ENCODE measurements around the gene RAD52.

The RAD52 gene

DNA sequence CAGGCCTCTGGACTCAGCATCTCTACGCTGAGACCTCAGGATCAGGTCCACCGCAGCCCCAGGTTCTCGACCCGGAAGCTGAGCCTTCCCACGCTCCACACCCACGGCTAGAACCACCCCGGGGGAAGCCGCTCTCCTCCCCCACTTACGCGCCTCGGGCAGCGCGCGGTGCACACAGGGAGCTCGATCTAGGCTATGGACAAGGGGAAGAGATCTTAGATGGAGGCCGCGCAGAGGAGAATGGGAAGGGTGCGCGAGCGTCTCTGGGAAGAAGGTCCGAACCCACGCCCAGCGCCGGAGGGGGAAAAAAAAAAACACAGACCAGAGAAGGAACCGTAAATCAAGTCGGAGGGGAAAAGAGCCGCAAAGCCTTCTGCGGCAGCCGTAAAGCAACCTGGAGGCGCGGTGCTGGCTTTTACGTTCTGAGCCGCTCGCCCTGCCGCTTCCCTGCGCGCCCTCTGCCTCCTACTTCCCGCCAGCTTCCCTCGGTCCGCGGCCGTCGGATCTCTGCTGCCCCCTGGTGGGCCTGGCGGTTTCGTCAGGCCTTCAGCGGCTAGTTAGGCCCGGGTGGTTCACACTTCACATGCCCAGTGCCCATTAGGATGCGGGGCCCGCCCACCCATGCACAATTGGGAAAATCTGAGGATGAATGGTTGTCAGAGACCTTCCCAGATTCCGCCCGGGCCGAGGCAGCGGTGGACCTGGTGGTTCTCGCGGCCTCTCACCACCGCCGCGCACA is at the start of gene RAD52:
Gene RAD52 (minus strand): TSS at position 242 of the 739 bp plus-strand sequence. CDS start 16,636 bp downstream, outside the sequence.
- no peak for FAIRE-seq
- TF ChIP-seq, protein P1, sequence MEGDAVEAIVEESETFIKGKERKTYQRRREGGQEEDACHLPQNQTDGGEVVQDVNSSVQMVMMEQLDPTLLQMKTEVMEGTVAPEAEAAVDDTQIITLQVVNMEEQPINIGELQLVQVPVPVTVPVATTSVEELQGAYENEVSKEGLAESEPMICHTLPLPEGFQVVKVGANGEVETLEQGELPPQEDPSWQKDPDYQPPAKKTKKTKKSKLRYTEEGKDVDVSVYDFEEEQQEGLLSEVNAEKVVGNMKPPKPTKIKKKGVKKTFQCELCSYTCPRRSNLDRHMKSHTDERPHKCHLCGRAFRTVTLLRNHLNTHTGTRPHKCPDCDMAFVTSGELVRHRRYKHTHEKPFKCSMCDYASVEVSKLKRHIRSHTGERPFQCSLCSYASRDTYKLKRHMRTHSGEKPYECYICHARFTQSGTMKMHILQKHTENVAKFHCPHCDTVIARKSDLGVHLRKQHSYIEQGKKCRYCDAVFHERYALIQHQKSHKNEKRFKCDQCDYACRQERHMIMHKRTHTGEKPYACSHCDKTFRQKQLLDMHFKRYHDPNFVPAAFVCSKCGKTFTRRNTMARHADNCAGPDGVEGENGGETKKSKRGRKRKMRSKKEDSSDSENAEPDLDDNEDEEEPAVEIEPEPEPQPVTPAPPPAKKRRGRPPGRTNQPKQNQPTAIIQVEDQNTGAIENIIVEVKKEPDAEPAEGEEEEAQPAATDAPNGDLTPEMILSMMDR (IDR thresholded peaks at IDR 0.05; ENCODE audit: insufficient read depth, missing control alignments) = peak; percentile 88
- DNase-seq (ENCODE audit: insufficient read length, low spot score) = peak; percentile 35

DNA sequence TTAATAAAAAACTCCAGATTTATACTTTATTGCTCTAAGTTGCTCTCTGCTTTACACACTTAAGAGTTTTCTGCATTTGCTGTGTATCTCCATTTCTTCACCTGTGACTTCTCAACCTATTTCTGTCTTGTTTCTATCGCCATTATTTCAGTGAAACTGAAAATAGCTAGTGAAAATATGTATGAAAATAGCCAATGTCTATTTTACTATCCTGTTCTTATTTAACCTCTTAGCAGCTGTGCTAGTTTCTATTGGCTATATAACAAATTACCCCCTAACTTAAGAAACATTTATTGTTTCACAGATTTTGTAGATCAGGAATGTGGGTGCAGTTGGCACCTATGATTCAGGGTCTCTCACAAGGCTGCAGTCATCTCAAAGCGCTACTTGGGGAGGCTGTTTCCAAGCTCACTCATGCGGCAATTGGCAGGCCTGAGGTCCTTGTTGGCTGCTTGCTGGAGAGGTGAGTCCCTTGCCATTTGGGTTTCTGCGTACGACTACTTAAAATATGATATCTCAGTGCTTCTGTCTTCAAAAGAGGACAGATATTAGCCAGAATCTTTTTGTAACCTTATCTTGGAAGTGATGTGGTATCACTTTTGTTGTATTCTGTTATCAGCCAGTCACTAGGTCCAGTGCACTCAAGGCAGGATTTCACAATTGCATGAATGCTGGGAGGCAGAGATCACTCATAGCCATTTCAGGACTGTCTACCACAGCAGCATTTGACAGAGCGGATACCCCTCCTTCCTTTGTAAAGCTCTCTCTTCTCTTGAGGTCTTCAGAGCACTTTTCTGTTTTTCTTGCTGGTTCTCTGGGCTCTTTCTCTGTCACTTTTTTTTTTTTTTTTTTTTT is 48.8 kb upstream of the RAD52 start:
- FAIRE-seq (no peak), DNase-seq (ENCODE audit: insufficient read length, low spot score) (no peak)
- TF ChIP-seq, protein P1 (IDR thresholded peaks at IDR 0.05; ENCODE audit: insufficient read depth, missing control alignments) = no peak

DNA sequence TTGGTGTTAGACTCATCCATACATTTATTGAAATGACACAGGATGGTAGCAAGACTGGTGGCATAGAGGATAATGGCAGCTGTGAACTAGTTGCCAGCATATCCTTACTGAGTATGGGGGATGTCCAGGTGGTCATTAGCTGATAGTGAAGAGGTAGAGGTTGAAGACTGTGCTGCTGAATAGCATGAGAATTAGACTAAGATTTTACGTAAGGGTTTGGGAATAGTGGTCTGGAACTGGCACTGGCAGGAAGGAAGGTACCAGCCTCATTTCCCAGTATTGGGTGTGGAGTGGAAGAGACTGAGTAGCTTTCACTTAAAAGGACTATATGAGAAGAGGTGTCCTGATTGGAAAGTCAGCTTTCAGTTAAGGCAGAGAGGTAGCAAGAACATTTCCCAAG is 48.0 kb upstream of the RAD52 start:
- FAIRE-seq = no peak
- TF ChIP-seq, protein P1 (IDR thresholded peaks at IDR 0.05; ENCODE audit: insufficient read depth, missing control alignments) = no peak
- no peak for DNase-seq (ENCODE audit: insufficient read length, low spot score)

DNA sequence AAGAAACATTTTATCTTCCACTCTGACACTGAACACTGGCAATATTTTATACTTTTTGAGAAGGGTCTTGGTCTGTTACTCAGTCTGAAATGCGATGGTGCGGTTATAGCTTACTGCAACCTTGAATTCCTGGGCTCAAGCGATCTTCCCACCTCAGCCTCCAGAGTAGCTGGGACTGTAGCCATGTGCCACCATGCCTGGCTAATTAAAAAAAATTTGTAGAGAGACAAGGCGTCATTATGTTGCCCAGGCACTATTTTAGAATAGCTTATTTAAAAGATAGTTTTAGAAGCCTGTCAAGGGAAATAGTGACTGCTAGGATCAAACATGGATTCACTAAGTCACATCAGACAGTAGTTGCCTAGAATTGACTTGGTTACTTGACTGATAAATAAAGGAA is 47.4 kb upstream of the RAD52 start:
- no peak for DNase-seq (ENCODE audit: insufficient read length, low spot score)
- no peak for FAIRE-seq

DNA sequence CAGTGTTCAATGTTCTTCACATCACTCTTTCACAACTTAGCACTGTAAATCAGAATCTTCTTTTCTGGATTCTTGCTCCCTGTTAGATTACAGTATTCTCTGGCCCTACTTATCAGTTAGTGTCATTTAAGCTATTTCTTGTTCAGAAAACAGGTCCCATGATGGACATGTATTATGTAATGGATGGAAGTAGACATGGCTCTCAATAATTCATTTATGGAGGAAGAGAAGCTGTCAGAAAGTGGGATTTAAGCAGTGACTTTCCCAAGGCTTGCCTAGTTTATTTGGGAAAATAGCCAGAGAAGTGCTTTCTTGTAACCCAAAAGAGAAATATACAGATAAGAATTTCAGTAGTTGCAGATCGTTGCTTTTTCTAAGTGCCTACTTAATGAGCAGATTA is 43.2 kb upstream of the RAD52 start:
- no peak for DNase-seq (ENCODE audit: insufficient read length, low spot score)
- no peak for FAIRE-seq
- TF ChIP-seq, protein P1 (IDR thresholded peaks at IDR 0.05; ENCODE audit: insufficient read depth, missing control alignments) = no peak

More for the DNA sequence above, 47.4 kb upstream of the RAD52 start:
- TF ChIP-seq, protein P1 (IDR thresholded peaks at IDR 0.05; ENCODE audit: insufficient read depth, missing control alignments) = no peak

DNA sequence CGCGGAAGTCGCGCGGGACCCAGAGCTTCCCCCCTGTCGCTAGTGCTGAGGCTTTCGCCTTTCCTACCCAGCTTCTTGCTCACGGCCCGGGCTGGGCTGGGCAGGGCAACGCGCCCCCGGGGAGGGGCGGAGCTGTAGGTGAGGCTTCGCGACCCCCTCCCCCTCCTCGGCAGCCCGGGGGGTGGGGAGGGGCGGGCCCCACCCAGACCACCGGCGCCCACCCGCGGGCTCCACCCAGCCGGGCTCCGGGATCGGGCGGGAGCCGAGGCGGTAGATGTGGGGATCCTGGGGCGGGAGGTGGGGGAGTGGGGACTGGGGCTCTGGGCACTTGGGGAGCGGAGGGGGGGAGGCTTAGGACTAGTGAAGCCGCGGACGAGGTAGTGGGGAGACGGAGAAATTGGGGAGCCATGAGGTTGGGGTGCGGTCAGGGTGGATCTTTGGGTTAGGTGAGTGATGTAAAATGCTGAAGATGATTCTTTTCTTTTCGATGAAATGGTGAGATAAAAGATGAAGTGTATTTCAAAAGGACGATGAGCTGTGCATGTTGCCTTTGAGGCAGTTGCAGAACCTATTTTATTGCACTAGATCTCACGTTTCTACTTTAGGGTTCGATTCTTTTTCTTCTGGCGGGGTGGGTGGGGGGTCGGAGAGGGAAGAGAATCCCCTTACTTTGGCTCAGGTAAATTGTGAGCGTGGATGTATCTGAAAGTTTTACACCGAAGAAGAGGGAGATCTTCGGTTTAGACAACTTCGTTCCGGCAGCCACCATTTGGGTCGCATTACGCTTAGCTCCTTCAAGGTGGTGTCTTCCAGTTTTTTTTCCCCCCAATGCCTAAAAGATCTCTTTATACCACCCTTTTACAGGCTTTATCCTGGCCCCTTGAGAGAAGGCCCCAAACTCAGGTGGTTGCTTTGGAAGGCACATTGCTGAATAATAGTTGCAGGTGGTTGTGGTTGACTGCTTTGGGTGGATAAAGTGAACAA is 42.1 kb upstream of the RAD52 start:
- FAIRE-seq (no peak), DNase-seq (ENCODE audit: insufficient read length, low spot score) (peak; percentile 39)
- TF ChIP-seq, protein P1 (IDR thresholded peaks at IDR 0.05; ENCODE audit: insufficient read depth, missing control alignments) = no peak
